ENCODE data around the gene CAMK2B.

The CAMK2B gene

DNA sequence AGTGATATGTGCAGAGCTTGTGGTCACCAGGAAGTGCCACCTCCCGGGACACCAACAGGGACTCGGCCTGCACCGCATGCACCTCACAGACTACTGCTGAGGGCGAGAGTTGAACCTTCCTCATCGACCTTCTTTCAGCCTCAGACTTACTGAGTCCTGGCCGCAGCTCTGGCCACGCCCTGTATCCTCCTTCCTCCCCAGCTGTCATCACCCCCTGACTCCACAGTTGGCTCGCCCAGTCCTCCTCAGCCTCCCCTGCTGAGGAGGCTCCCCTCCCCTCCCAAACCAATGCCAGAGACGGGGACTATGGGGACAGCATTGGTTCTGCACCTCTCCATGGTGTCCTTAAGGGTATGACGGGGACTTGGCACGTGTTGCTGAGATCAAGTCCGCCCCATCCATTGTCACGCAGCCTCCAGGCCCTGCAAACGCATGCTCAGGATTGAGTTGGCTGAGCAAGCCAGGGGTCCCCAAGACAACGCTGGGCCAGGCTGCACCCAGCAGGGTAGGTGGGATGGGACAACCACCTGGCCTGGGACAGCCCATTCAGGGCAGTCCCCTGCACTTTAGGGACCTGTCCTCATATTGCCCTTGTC is 75.7 kb downstream of the CAMK2B start:
- Histone ChIP-seq H3K27me3 (ENCODE audit: insufficient read depth, low read length, poor library complexity) (no peaks in the 10 kb centered on the region), H3K27ac (ENCODE audit: low read length) (no peak overlapping the region), H3K4me1 (ENCODE audit: insufficient read depth, low read length) (no peaks in the 10 kb centered on the region), H3K79me2 (ENCODE audit: insufficient read depth, low read length) (no peaks in the 10 kb centered on the region), H2AFZ (ENCODE audit: low read depth, low read length) (no peak overlapping the region), H3K9me3 (ENCODE audit: insufficient read depth, low read length, severe bottlenecking) (no peaks in the 10 kb centered on the region), H3K36me3 (ENCODE audit: insufficient read depth, low read length) (no peaks in the 10 kb centered on the region), H4K20me1 (ENCODE audit: insufficient read depth, low read length) (peaks cover 3% of the 10 kb centered on the region; the same call in 1 of the 2 replicates), H3K4me2 (ENCODE audit: insufficient read depth, low read length) (no peak overlapping the region), H3K4me3 (ENCODE audit: low read depth in 1 of 2, low read length in 2 of 2) (no peak overlapping the region), H3K9ac (ENCODE audit: low read depth, low read length) (no peak overlapping the region)
- 0 out of 3 replicates have a peak, but pooled peaks have one; percentile 27 for ATAC-seq (ENCODE audit: insufficient read depth, low read depth)
- no peak for TF ChIP-seq EZH2 (IDR thresholded peaks at IDR 0.05; ENCODE audit: borderline replicate concordance, low read depth, low read length, severe bottlenecking)
- no peak for DNase-seq

DNA sequence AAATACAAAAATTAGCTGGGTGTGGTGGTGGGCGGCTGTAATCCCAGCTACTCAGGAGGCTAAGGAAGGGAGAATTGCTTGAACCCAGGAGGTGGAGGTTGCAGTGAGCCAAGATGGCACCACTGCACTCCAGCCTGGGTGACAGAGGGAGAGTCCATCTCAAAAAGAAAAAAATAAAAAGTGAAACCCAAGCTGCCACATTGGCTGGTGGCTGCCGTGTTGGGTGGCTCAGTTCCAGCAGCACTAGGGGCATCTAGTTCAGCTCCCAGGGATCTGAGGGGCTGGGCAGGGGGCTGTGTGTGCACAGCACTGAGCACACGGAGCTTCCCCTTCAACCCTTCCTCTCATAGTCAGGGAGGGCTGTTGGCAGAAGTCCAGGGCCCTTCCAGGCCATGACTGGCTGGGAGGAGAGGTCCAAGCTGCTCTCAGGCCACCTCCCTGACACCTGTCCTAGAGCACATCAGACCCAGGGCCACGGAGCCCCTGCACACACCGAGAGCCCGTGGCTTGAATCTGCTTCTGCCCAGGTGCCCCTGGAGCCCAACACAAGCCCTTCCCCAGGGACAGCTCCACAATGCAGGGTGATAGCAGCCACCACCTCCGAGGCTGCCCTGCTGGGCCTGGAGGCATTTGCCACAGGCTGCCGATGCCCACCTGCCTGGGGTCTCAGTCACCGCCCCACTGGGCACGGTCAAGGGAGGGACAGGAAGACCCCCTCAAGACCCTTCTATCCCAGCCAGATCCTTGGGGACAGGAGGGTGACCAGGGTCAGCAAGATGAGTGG is 77.3 kb downstream of the CAMK2B start:
- Histone ChIP-seq H3K79me2 (ENCODE audit: insufficient read depth, low read length) (no peaks in the 10 kb centered on the region), H3K9ac (ENCODE audit: low read depth, low read length) (no peak overlapping the region), H3K27me3 (ENCODE audit: insufficient read depth, low read length, poor library complexity) (no peaks in the 10 kb centered on the region), H4K20me1 (ENCODE audit: insufficient read depth, low read length) (peaks cover 3% of the 10 kb centered on the region; the same call in 1 of the 2 replicates), H3K4me3 (ENCODE audit: low read depth in 1 of 2, low read length in 2 of 2) (no peak overlapping the region), H3K27ac (ENCODE audit: low read length) (no peak overlapping the region), H3K4me1 (ENCODE audit: insufficient read depth, low read length) (no peaks in the 10 kb centered on the region), H3K36me3 (ENCODE audit: insufficient read depth, low read length) (no peaks in the 10 kb centered on the region), H3K9me3 (ENCODE audit: insufficient read depth, low read length, severe bottlenecking) (no peaks in the 10 kb centered on the region), H3K4me2 (ENCODE audit: insufficient read depth, low read length) (no peak overlapping the region), H2AFZ (ENCODE audit: low read depth, low read length) (no peak overlapping the region)
- DNase-seq (no peak), ATAC-seq (ENCODE audit: insufficient read depth, low read depth) (no peak)
- TF ChIP-seq, protein P1, sequence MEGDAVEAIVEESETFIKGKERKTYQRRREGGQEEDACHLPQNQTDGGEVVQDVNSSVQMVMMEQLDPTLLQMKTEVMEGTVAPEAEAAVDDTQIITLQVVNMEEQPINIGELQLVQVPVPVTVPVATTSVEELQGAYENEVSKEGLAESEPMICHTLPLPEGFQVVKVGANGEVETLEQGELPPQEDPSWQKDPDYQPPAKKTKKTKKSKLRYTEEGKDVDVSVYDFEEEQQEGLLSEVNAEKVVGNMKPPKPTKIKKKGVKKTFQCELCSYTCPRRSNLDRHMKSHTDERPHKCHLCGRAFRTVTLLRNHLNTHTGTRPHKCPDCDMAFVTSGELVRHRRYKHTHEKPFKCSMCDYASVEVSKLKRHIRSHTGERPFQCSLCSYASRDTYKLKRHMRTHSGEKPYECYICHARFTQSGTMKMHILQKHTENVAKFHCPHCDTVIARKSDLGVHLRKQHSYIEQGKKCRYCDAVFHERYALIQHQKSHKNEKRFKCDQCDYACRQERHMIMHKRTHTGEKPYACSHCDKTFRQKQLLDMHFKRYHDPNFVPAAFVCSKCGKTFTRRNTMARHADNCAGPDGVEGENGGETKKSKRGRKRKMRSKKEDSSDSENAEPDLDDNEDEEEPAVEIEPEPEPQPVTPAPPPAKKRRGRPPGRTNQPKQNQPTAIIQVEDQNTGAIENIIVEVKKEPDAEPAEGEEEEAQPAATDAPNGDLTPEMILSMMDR (IDR thresholded peaks at IDR 0.05; ENCODE audit: borderline replicate concordance, extremely low read depth, low read length, poor library complexity, severe bottlenecking) = no peak
- no peak for TF ChIP-seq EZH2 (IDR thresholded peaks at IDR 0.05; ENCODE audit: borderline replicate concordance, low read depth, low read length, severe bottlenecking)

DNA sequence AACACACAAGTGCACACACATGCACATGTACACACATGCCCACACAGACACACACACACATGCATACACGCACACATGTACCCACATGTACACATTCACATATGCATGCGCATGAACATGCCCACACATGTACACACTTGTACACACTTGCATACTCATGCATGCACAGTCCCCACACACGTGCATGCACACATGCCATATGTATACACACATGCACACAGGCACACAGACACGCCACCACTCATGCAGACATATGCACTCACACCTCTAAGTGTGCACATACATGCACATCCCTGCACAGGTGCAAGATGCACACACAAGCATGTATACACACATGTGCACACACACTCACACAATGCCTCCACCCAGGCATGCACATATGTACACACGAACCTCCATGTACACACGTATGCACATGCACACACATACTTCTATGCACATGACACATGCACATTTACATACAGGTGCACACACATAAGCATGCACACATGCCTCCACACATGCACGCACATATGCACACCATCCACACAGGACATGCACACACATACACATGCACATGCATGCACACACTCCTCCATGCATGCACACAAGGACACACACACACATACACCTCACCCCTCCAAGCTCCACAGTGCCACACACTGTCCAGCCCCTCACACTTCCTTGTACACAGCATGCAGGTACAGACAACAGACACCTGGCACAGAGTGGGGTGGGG is 78.8 kb downstream of the CAMK2B start:
- Histone ChIP-seq H3K27ac (ENCODE audit: low read length) (no peak overlapping the region), H3K4me2 (ENCODE audit: insufficient read depth, low read length) (no peak overlapping the region)
- ATAC-seq (ENCODE audit: insufficient read depth, low read depth) = no peak

More for the DNA sequence above, 78.8 kb downstream of the CAMK2B start:
- Histone ChIP-seq H3K79me2 (ENCODE audit: insufficient read depth, low read length) (no peaks in the 10 kb centered on the region), H4K20me1 (ENCODE audit: insufficient read depth, low read length) (peaks cover 9% of the 10 kb centered on the region), H3K4me3 (ENCODE audit: low read depth in 1 of 2, low read length in 2 of 2) (no peak overlapping the region), H3K9me3 (ENCODE audit: insufficient read depth, low read length, severe bottlenecking) (no peaks in the 10 kb centered on the region), H2AFZ (ENCODE audit: low read depth, low read length) (no peak overlapping the region), H3K9ac (ENCODE audit: low read depth, low read length) (no peak overlapping the region), H3K27me3 (ENCODE audit: insufficient read depth, low read length, poor library complexity) (no peaks in the 10 kb centered on the region), H3K36me3 (ENCODE audit: insufficient read depth, low read length) (no peaks in the 10 kb centered on the region), H3K4me1 (ENCODE audit: insufficient read depth, low read length) (no peaks in the 10 kb centered on the region)
- no peak for DNase-seq
- no peak for TF ChIP-seq EZH2 (IDR thresholded peaks at IDR 0.05; ENCODE audit: borderline replicate concordance, low read depth, low read length, severe bottlenecking)
- TF ChIP-seq, protein P1 (IDR thresholded peaks at IDR 0.05; ENCODE audit: borderline replicate concordance, extremely low read depth, low read length, poor library complexity, severe bottlenecking) = no peak
